Stimulated activated CD8-positive, alpha-beta memory T cell treated with anti-CD3 and anti-CD28 coated beads, Interleukin-7, amount 100 ng/mL, for 48 hours (primary cell): ENCODE results near the gene SLC34A1.
A peak's percentile ranks its signal among the peaks of the same experiment; 100 is the strongest.
"Not testable (repeated sequence)": the region's sequence is repeated elsewhere in the genome, so short reads cannot be mapped to it uniquely, and the experiment has no call there.

Experiments
- DNase-seq, 2 donors: peaks; one replicate each; pipeline ENCODE4 v3.0.0-alpha.2; 2020; ENCODE audit warnings: low read depth in 1 of 2; ENCODE audit errors: extremely low read depth in 1 of 2

Gene SLC34A1

DNA sequence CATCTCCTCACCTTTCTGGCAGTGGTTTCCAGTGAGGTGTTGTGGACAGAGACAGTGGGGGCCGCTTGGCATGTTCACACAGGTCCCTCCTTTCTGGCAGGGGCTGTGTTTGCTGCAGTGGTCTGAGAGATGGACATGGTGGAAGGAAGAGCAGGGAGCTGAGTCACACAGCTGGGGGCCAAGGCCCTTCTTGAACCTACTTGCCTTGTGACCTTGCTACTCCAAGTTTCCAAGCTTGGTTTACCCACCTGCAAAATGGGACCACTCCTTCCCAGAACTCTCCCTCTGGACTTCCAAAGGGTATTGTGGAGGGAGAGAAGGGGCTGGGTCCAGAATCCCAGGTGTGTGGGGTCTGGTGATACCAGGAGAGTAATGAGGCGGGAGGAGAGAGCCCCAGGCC, 21.1 kb downstream of the SLC34A1 start:
- no peak for DNase-seq

GRCh38 chr5:177405805-177406204, 21.6 kb downstream of the SLC34A1 start:
- DNase-seq, result no peak

DNA sequence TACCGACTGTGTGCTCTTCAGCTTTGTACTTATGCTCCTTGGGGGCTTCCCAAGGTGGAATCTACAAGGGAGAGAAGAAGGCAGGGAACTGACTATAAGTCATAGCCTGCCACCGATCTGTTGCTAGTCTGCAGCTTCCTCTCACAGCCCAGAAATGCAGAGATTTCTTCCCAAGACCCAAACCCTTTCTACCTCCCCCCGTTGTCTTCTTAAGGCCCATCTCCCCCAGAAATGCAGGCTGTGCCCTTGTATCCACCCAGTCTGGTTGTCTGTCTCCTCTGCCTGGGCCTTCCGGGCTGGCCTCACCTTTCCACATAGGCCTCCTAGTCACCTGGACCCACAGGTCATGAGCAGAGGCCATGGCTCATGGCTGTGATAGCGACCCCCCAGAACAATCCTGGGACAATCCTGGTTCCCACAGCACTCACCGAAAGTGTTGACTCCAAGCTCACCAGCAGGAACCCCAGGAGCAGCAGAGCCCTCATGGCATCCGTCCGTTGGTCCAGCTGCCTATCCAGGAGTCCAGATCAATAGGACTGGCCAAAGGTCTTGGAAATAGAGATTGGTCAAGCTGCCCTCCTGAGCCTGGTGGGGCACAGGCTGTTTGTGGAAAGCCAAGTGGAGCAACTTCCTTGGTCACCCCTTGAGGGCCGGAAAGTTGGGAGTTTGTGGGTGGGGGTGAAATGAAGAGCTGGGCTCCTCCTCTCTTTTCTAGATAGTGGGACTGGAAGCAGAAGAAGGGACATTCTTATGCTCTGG, 25.0 kb downstream of the SLC34A1 start, which contains the start of gene F12:
Gene F12 (minus strand): TSS at position 522 of the 759 bp plus-strand sequence. CDS start 37 bp downstream, at position 485.
- DNase-seq, result no peak

GRCh38 chr5:177410575-177410974, 26.3 kb downstream of the SLC34A1 start:
- DNase-seq, result no peak

DNA sequence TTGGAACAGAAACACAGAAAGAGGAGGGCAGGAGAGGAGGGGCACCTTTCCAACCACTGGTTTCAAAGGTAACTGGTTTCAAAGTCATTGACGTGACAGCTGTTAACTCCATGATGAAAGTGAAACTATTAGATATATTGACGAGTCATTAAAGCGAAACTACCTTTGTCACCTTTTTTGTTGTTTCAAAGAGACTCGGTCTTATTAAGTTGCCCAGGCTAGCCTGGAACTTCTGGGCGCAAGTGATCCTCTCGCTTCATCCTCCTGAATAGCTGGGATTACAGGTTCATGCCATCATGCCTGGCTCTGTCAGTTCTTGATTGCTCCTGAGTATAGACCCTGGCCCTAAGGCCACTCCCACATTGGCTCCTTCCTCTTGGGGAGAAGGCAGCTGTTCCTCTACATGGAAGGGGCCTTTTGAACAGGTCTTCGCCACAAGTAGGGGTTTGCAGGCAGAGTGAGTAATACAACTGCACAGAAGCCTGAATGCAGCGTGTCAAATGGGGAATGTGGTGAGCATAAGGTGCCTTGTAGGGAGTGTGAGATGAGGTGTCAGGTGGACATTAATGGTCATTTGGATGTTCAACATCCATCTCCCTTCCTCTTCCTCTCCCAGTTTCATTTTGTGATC, 28.5 kb downstream of the SLC34A1 start:
- no peak for DNase-seq

- no peak for DNase-seq
Observed at GRCh38 chr5:177414481-177414880, 30.2 kb downstream of the SLC34A1 start.

GRCh38 chr5:177417081-177417480, 32.8 kb downstream of the SLC34A1 start:
- DNase-seq, result not testable (repeated sequence)

DNA sequence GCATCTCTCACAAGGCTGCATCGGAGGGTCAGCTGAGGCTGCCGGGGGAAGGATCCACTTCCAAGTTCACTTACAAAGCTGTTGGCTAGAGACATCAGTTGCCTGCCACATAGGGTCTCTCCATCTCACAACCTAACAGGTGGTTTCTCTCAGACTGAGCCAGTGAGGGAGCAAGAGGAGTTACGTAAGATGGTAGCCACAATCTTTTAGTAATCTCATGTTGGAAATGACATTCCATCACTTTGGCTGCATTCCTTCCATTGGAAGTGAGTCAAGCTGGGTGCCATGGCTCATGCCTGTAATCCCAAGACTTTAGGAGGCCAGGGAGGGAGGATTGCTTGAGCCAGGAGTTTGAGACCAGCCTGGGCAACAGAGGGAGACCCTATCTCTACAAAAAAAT, 34.8 kb downstream of the SLC34A1 start:
- DNase-seq, result no peak

DNA sequence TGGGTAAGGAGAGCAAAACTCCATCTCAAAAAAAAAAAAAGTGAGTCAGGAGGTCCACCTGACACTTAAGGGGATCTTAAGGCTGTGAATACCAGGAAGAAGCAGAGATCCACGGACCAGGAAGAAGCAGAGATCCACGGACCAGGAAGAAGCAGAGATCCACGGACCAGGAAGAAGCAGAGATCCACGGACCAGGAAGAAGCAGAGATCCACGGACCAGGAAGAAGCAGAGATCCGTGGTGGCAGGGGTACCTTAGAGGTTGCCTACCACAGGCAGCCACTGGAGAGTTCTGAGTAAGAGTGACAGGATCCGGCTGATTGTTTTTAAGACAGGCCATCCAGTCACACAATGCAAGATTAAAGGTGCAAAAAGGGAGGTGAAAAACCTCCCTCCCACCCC, 36.2 kb downstream of the SLC34A1 start:
- DNase-seq, result not testable (repeated sequence)

DNA sequence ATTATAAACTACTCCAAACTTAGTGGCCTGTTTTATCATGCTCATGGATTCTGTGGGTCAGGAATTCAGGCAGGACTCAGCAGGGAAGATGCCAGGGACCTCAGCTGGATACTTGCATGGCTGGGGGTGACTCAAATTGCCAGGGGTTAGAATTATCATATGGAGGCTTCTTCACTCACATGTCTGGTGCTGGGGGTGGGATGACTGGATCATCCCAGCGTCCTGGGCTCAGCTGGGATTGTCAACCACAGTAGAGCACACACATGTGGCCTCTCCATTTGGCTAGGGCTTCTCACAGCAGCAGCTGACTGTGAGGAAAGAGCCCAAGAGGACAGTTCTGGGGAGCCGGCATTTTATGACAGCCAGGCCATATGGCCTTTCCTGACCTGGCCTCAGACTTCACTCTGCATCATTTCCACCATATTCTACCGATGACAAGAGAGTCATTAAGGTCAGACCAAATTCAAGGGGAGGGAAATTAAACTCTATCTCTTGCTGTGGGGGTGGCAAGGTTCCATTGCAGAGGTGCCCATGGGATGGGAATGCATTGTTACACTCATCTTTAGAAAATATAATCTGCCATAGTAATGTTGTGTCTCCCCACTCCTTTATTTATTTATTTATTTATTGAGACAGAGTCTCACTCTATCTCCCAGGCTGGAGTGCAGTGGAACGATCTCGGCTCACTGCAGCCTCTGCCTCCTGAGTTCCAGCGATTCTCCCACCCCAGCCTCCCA, 37.0 kb downstream of the SLC34A1 start:
- no peak for DNase-seq

GRCh38 chr5:177423671-177424070, 39.4 kb downstream of the SLC34A1 start:
- DNase-seq, result no peak

GRCh38 chr5:177425196-177425800, 41.1 kb downstream of the SLC34A1 start:
- no peak for DNase-seq

DNA sequence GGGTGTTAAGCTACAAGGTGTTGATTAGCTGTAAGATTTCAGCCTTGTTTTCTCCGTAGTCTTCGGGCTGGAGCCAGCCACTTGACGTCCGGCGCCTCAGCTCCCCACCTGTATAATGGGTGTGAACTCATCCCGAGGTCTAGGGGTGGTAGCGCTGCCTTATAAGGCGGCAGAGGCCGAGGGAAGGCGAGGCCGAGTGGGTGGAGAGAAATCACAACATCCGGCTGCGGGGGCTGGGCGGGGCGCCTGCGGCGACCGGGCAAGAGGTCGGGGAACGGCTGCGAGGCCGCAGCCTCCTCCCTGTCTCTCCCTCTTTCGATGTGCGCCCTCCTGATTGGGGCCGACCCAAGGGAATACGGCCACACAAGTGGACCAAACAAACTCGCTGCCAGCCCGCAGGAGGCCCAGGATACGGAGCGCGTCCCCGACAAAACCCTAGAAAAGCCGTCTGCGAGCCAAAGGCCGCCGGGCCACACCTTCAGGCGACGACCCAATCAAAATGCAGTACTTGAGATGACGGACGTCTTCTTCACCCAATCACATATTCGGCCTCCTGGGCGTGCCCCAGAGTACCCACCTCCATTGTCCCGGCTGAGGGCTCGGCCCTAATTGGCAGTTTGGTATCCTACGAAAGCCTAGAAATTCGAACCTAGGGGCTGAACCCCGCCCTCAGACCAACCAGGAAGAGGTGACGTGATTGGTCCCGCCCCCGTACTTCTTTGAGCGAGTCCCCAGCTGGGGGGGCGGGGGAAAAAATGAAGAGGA, 41.7 kb downstream of the SLC34A1 start:
- DNase-seq, result peak; percentile 95 to 100

- no peak for DNase-seq
Observed at GRCh38 chr5:177426566-177427210, 42.5 kb downstream of the SLC34A1 start, which contains the start of gene GRK6. GRK6 (plus strand) TSS chr5:177426676; CDS start chr5:177426846, 170 bp downstream.

- no peak for DNase-seq
Observed at GRCh38 chr5:177427211-177427822, 43.1 kb downstream of the SLC34A1 start.

- no peak for DNase-seq
Observed at GRCh38 chr5:177427919-177428573, 43.8 kb downstream of the SLC34A1 start.

DNA sequence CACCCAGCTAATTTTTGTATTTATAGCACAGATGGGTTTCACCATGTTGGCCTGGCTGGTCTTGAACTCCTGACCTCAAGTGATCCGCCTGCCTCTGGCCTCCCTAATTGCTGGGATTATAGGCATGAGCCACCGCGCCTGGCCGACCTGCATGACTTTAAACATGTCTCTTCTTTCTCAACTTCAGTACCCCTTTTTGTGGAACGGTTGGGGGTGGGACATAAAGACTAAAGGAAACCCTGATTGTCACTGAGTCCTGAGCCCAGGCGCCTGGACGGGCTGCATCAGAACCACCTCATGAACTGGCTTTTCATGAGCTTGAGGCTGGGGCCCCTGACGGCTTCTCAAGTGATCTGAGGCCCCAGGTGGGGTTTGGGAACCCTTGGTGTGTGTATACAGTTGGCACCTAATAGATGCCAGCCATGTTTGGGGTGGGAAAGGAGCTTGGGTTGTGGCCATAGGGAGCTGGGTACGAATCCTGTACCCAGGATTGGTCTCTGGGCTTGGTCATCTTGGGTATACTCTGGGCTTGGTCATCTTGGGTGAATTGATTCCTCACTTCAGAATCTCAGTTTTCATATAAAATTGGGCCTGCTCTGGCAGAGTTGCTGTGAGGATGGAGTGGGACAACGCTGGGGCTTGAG, 44.5 kb downstream of the SLC34A1 start:
- DNase-seq, result no peak

- peak; percentile 77 to 95 for DNase-seq
Observed at GRCh38 chr5:177429248-177430040, 45.2 kb downstream of the SLC34A1 start.
